ENCODE measurements around the gene MCTP1.

DNA sequence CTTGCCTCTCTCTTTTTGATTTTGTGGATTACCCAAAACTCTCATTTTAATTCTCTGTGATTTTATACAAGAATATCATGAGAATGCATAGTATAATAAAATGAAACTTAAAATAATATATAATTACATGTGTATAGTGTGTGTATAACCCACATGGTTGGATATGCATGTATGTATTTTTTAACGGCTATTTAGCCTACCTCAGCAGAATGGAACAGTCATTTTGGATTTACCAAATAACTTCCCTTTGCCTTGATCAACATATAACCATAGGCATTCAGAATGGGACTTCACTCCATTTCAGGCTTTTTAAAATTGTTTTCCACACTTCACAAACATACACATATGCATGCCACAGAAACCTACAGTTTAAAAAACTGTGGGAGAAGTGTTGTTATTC is 505.2 kb downstream of the MCTP1 start:
- TF ChIP-seq, protein P1, sequence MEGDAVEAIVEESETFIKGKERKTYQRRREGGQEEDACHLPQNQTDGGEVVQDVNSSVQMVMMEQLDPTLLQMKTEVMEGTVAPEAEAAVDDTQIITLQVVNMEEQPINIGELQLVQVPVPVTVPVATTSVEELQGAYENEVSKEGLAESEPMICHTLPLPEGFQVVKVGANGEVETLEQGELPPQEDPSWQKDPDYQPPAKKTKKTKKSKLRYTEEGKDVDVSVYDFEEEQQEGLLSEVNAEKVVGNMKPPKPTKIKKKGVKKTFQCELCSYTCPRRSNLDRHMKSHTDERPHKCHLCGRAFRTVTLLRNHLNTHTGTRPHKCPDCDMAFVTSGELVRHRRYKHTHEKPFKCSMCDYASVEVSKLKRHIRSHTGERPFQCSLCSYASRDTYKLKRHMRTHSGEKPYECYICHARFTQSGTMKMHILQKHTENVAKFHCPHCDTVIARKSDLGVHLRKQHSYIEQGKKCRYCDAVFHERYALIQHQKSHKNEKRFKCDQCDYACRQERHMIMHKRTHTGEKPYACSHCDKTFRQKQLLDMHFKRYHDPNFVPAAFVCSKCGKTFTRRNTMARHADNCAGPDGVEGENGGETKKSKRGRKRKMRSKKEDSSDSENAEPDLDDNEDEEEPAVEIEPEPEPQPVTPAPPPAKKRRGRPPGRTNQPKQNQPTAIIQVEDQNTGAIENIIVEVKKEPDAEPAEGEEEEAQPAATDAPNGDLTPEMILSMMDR (IDR thresholded peaks at IDR 0.05; ENCODE audit: low read depth, low read length, poor library complexity, severe bottlenecking): no peak
- TF ChIP-seq EZH2phosphoT487 (IDR thresholded peaks at IDR 0.05; ENCODE audit: borderline replicate concordance, low read length): no peak
